GM19324 (cell line): ENCODE results near the gene SERF1A.
"Not testable (repeated sequence)": the region's sequence is repeated elsewhere in the genome, so short reads cannot be mapped to it uniquely, and the experiment has no call there.

Source experiments
- ATAC-seq: cut with Tn5 transposase; IDR thresholded peaks from one replicate; pipeline ENCODE4 v1.9.1; 2021; ENCODE audit warnings: mild to moderate bottlenecking, moderate library complexity; ENCODE audit not compliant: unreplicated experiment, low FRiP score

Gene SERF1A

GRCh38 chr5:70900533-70901271 lies at the start of gene SERF1A:
TSS of gene SERF1A (plus strand) at chr5:70900669. CDS start at chr5:70900870, 201 bp downstream.
- peak; percentile 93 for ATAC-seq

- not testable (repeated sequence) for ATAC-seq
Observed at GRCh38 chr5:70866778-70867177, 33.7 kb upstream of the SERF1A start.

GRCh38 chr5:70870626-70871025 lies 29.8 kb upstream of the SERF1A start:
- ATAC-seq, result not testable (repeated sequence)

GRCh38 chr5:70896076-70896475 lies 4.4 kb upstream of the SERF1A start:
- ATAC-seq, result not testable (repeated sequence)

- ATAC-seq, result peak; percentile 20
Observed at GRCh38 chr5:70901272-70901571, 753 bp downstream of the SERF1A start.

- not testable (repeated sequence) for ATAC-seq
Observed at GRCh38 chr5:70906624-70907023, 6.2 kb downstream of the SERF1A start.

- ATAC-seq, result not testable (repeated sequence)
Observed at GRCh38 chr5:70916829-70917228, 16.4 kb downstream of the SERF1A start.

GRCh38 chr5:70925211-70925562 lies 24.7 kb downstream of the SERF1A start:
- not testable (repeated sequence) for ATAC-seq

- ATAC-seq, result not testable (repeated sequence)
Observed at GRCh38 chr5:70931709-70932368, 31.4 kb downstream of the SERF1A start.

- ATAC-seq, result not testable (repeated sequence)
Observed at GRCh38 chr5:70932560-70932959, 32.1 kb downstream of the SERF1A start.

GRCh38 chr5:70953068-70953467 lies 52.6 kb downstream of the SERF1A start:
- ATAC-seq, result not testable (repeated sequence)
